Measurements from ENCODE around the gene CARD16.
"Not testable (repeated sequence)": the region's sequence is repeated elsewhere in the genome, so short reads cannot be mapped to it uniquely, and the experiment has no call there.

The CARD16 gene

GRCh38 chr11:105049481-105049880 is 4.3 kb upstream of the CARD16 start:
- no peak for DNase-seq (ENCODE audit: low read depth)

- DNase-seq (ENCODE audit: low read depth): no peak
These were observed 1.9 kb upstream of the CARD16 start for GRCh38 chr11:105046898-105047579.

- no peak for DNase-seq (ENCODE audit: low read depth)
These were observed 651 bp upstream of the CARD16 start for GRCh38 chr11:105045676-105046296.

- DNase-seq (ENCODE audit: low read depth): no peak
These were observed 3.0 kb downstream of the CARD16 start for GRCh38 chr11:105042178-105042577.

GRCh38 chr11:105040703-105041102 is 4.4 kb downstream of the CARD16 start:
- DNase-seq (ENCODE audit: low read depth): no peak

GRCh38 chr11:105034813-105035620 is 10.1 kb downstream of the CARD16 start, which contains the start of gene CASP1:
Gene CASP1 (minus strand): TSS chr11:105035144. CDS start chr11:105035113, 31 bp downstream.
- no peak for DNase-seq (ENCODE audit: low read depth)

GRCh38 chr11:105034388-105034787 is 10.7 kb downstream of the CARD16 start:
- not testable (repeated sequence) for DNase-seq (ENCODE audit: low read depth)

GRCh38 chr11:105033781-105034180 is 11.4 kb downstream of the CARD16 start:
- no peak for DNase-seq (ENCODE audit: low read depth)

GRCh38 chr11:105033343-105033742 is 11.8 kb downstream of the CARD16 start:
- DNase-seq (ENCODE audit: low read depth): no peak

GRCh38 chr11:105032495-105032894 is 12.6 kb downstream of the CARD16 start:
- no peak for DNase-seq (ENCODE audit: low read depth)

GRCh38 chr11:105027678-105028077 is 17.5 kb downstream of the CARD16 start:
- DNase-seq (ENCODE audit: low read depth): no peak

GRCh38 chr11:105024394-105024793 is 20.7 kb downstream of the CARD16 start:
- no peak for DNase-seq (ENCODE audit: low read depth)

- no peak for DNase-seq (ENCODE audit: low read depth)
These were observed 22.1 kb downstream of the CARD16 start, which contains the start of gene CASP5 for GRCh38 chr11:105023003-105023402. Gene CASP5 (minus strand): TSS chr11:105023168. CDS start chr11:105023136, 32 bp downstream.

- DNase-seq (ENCODE audit: low read depth): no peak
These were observed 22.6 kb downstream of the CARD16 start for GRCh38 chr11:105022527-105022926.

- DNase-seq (ENCODE audit: low read depth): no peak
These were observed 37.7 kb downstream of the CARD16 start for GRCh38 chr11:105007463-105007862.

GRCh38 chr11:105005451-105005845 is 39.7 kb downstream of the CARD16 start:
- no peak for DNase-seq (ENCODE audit: low read depth)

- DNase-seq (ENCODE audit: low read depth): no peak
These were observed 41.1 kb downstream of the CARD16 start for GRCh38 chr11:105004021-105004420.

GRCh38 chr11:105003151-105003550 is 42.0 kb downstream of the CARD16 start:
- DNase-seq (ENCODE audit: low read depth): no peak

- DNase-seq (ENCODE audit: low read depth): peak; percentile 37
These were observed 44.3 kb downstream of the CARD16 start for GRCh38 chr11:105000797-105001196.

GRCh38 chr11:105000167-105000566 is 45.0 kb downstream of the CARD16 start:
- DNase-seq (ENCODE audit: low read depth): no peak

- DNase-seq (ENCODE audit: low read depth): no peak
These were observed 45.4 kb downstream of the CARD16 start for GRCh38 chr11:104999721-105000120.

GRCh38 chr11:104997288-104997687 is 47.8 kb downstream of the CARD16 start:
- DNase-seq (ENCODE audit: low read depth): no peak

GRCh38 chr11:104995001-104995408 is 50.1 kb downstream of the CARD16 start:
- DNase-seq (ENCODE audit: low read depth): no peak
